Activated naive CD4-positive, alpha-beta T cell treated with anti-CD3 and anti-CD28 coated beads for 36 hours (primary cell): Measurements from ENCODE around the gene A4GNT. TPM values are rescaled to one million over a fixed set of nuclear protein-coding genes. Genes with fewer than 3 reads are reported as not detected.

Experiments
- total RNA-seq, 2 experiments: library from RNA; stranded (reverse); gene quantifications; one replicate each; pipeline ENCODE4 v1.2.3, GENCODE V29; 2021

The A4GNT gene
- total RNA-seq, 2 experiments from 2014 or later: not detected

Other genes with a start within 250 kb of the A4GNT start
- not detected for gene CLDN18, start 122.2 kb downstream of the A4GNT start, total RNA-seq
- not detected for gene DZIP1L, start 16.8 kb downstream of the A4GNT start, total RNA-seq
- 10 to 100 TPM; 20.0 to 22.3 TPM for gene DBR1, start 42.5 kb upstream of the A4GNT start, total RNA-seq
- gene ARMC8, start 54.9 kb upstream of the A4GNT start, total RNA-seq: 10 to 100 TPM; 38.2 to 42.7 TPM
- gene NME9, start 197.5 kb upstream of the A4GNT start, total RNA-seq: 1 to 10 TPM; 2.0 to 2.4 TPM
- gene MRAS, start 216.2 kb upstream of the A4GNT start, total RNA-seq: under 1 TPM; 0.52 to 0.62 TPM